HG03457 (cell line): ENCODE measurements around the gene DENND2C.

Experiments
- ATAC-seq: cut with Tn5 transposase; IDR thresholded peaks from one replicate; pipeline ENCODE4 v1.9.1; 2021; ENCODE audit warnings: moderate number of reproducible peaks; ENCODE audit not compliant: unreplicated experiment

DENND2C gene

GRCh38 chr1:114550336-114550735 is 119.5 kb downstream of the DENND2C start:
- ATAC-seq: no peak

- no peak for ATAC-seq
Observed at GRCh38 chr1:114549137-114549536, 120.7 kb downstream of the DENND2C start.

GRCh38 chr1:114547076-114547475 is 122.8 kb downstream of the DENND2C start:
- no peak for ATAC-seq

GRCh38 chr1:114545796-114546195 is 124.1 kb downstream of the DENND2C start:
- ATAC-seq: no peak

- ATAC-seq: no peak
Observed at GRCh38 chr1:114545315-114545714, 124.5 kb downstream of the DENND2C start.

GRCh38 chr1:114540821-114541220 is 129.0 kb downstream of the DENND2C start:
- no peak for ATAC-seq

GRCh38 chr1:114540272-114540671 is 129.6 kb downstream of the DENND2C start:
- no peak for ATAC-seq

GRCh38 chr1:114536043-114536442 is 133.8 kb downstream of the DENND2C start:
- no peak for ATAC-seq

GRCh38 chr1:114535401-114535800 is 134.4 kb downstream of the DENND2C start:
- ATAC-seq: no peak
